H1 (cell line): ENCODE measurements around the gene RHEX. TPM values are rescaled to one million over a fixed set of nuclear protein-coding genes. Genes with fewer than 3 reads are reported as not detected.

Experiments used
- CTCF ChIA-PET: fragments of 300-600 bp; sonication (Branson Sonifier 250); formaldehyde crosslinking; loops from one replicate; lab custom pipeline; 2021; ENCODE audit not compliant: partially characterized antibody; lab: Charles Lee
- POLR2A ChIA-PET: fragments of 300-600 bp; sonication (Branson Sonifier 250); formaldehyde crosslinking; loops from one replicate; lab custom pipeline; 2021; ENCODE audit warnings: inconsistent platforms; ENCODE audit not compliant: partially characterized antibody; lab: Charles Lee
- DNase-seq, 2 experiments: peaks; one replicate each; pipeline versions ENCODE4 v3.0.0 to v3.0.0-alpha.2; 2010 to 2022; ENCODE audit warnings: low spot score in 2 of 2, low read depth in 1 of 2, mixed read lengths in 1 of 2
- FAIRE-seq: peaks from 2 replicates; lab custom pipeline; 2011; peaks lifted over from hg19 to GRCh38; lab: Jason Lieb, UNC
- H2AFZ ChIP-seq: 2 replicates; pipeline ENCODE4 v1.8.1; 2012; ENCODE audit warnings: low read length, inconsistent platforms
- H2AK5ac ChIP-seq: 2 replicates; pipeline ENCODE4 v1.6.1; 2013; ENCODE audit warnings: low read depth, low read length
- H2BK120ac ChIP-seq: replicated peaks from 2 replicates; pipeline ENCODE3; 2013; ENCODE audit warnings: low read depth, low read length, inconsistent platforms
- H2BK12ac ChIP-seq: 2 replicates; pipeline ENCODE4 v1.6.1; 2013; ENCODE audit warnings: low read depth, low read length
- H2BK15ac ChIP-seq: 2 replicates; pipeline ENCODE4 v1.6.1; 2013; ENCODE audit warnings: low read length
- H2BK20ac ChIP-seq: 2 replicates; pipeline ENCODE4 v1.6.1; 2013; ENCODE audit warnings: low read length
- H2BK5ac ChIP-seq: 2 replicates; pipeline ENCODE4 v1.6.1; 2013; ENCODE audit warnings: low read depth, low read length
- H3K14ac ChIP-seq: 2 replicates; pipeline ENCODE4 v1.6.1; 2013; ENCODE audit warnings: inconsistent platforms; ENCODE audit not compliant: insufficient read length
- H3K18ac ChIP-seq: 2 replicates; pipeline ENCODE4 v1.6.1; 2013; ENCODE audit warnings: low read length; ENCODE audit errors: extremely low read depth
- H3K23ac ChIP-seq: 2 replicates; pipeline ENCODE4 v1.6.1; 2013; ENCODE audit warnings: inconsistent platforms; ENCODE audit not compliant: insufficient read length
- H3K23me2 ChIP-seq: 2 replicates; pipeline ENCODE4 v1.6.1; 2013; ENCODE audit warnings: low read depth, low read length
- H3K27ac ChIP-seq: 2 replicates; pipeline ENCODE4 v1.6.1; 2011; ENCODE audit warnings: low read depth, low read length, inconsistent platforms
- H3K27me3 ChIP-seq, 4 experiments: replicated peaks in 1 of 4; 1 replicate in 1 of 4; 2 replicates in 3 of 4; pipeline versions ENCODE4 v1.6.1 to v1.8.1; 2011 to 2013; ENCODE audit warnings: low read length in 3 of 4, mild to moderate bottlenecking in 3 of 4, inconsistent platforms in 2 of 4, mixed read lengths in 2 of 4, moderate library complexity in 1 of 4; ENCODE audit not compliant: control insufficient read depth in 3 of 4, insufficient read depth in 3 of 4; ENCODE audit errors: extremely low read depth in 1 of 4
- H3K36me3 ChIP-seq, 4 experiments: 2 replicates each; pipeline versions ENCODE4 v1.6.1 to v1.8.1; 2011 to 2013; ENCODE audit warnings: mild to moderate bottlenecking in 4 of 4, low read length in 3 of 4, moderate library complexity in 2 of 4, control low read depth in 1 of 4, inconsistent platforms in 1 of 4; ENCODE audit not compliant: insufficient read depth in 4 of 4, control insufficient read depth in 2 of 4
- H3K4ac ChIP-seq: replicated peaks from 2 replicates; pipeline ENCODE3; 2013; ENCODE audit warnings: low read length, low read depth, mixed read lengths, inconsistent platforms; ENCODE audit not compliant: insufficient read length
- H3K4me1 ChIP-seq, 4 experiments: replicated peaks in 1 of 4; 1 replicate in 1 of 4; 2 replicates in 3 of 4; pipeline versions ENCODE4 v1.6.1 to v1.8.1; 2011 to 2013; ENCODE audit warnings: low read length in 3 of 4, inconsistent platforms in 2 of 4, mixed read lengths in 1 of 4; ENCODE audit not compliant: insufficient read depth in 4 of 4, control insufficient read depth in 3 of 4
- H3K4me2 ChIP-seq, 2 experiments: 2 replicates each; pipeline versions ENCODE4 v1.6.1 to v1.8.1; 2011 to 2013; ENCODE audit warnings: low read depth in 2 of 2, low read length in 2 of 2, control low read depth in 1 of 2, inconsistent platforms in 1 of 2, mild to moderate bottlenecking in 1 of 2; ENCODE audit not compliant: insufficient read depth in 1 of 2
- H3K4me3 ChIP-seq, 4 experiments: fragments of 200-600, 300-600 bp in 1 of 4; sonication (generic), shearing (Covaris generic), sonication (Bioruptor Twin) in 1 of 4; 2 replicates each; pipeline versions ENCODE4 v1.5.1 to v1.8.1; 2011 to 2016; ENCODE audit warnings: low read length in 4 of 4, low read depth in 3 of 4, control low read depth in 2 of 4, inconsistent platforms in 2 of 4, mild to moderate bottlenecking in 2 of 4, mixed read lengths in 1 of 4, moderate library complexity in 1 of 4; ENCODE audit not compliant: insufficient read depth in 2 of 4; ENCODE audit errors: extremely low read depth in 1 of 4
- H3K56ac ChIP-seq: replicated peaks from 2 replicates; pipeline ENCODE3; 2013; ENCODE audit warnings: low read depth, mild to moderate bottlenecking, mixed read lengths, low read length, inconsistent platforms; ENCODE audit not compliant: insufficient read length
- H3K79me1 ChIP-seq: 2 replicates; pipeline ENCODE4 v1.6.1; 2013; ENCODE audit warnings: low read depth, low read length, control low read depth
- H3K79me2 ChIP-seq, 2 experiments: 2 replicates each; pipeline versions ENCODE4 v1.6.1 to v1.8.1; 2012 to 2013; ENCODE audit warnings: low read length in 2 of 2, mild to moderate bottlenecking in 2 of 2, inconsistent platforms in 1 of 2; ENCODE audit not compliant: insufficient read depth in 2 of 2, control insufficient read depth in 1 of 2
- H3K9ac ChIP-seq, 4 experiments: replicated peaks in 1 of 4; 1 replicate in 1 of 4; 2 replicates in 3 of 4; pipeline versions ENCODE4 v1.6.1 to v1.8.1; 2011 to 2013; ENCODE audit warnings: low read depth in 3 of 4, low read length in 3 of 4, control low read depth in 2 of 4, mild to moderate bottlenecking in 2 of 4, moderate library complexity in 2 of 4, inconsistent platforms in 1 of 4; ENCODE audit errors: extremely low read depth in 1 of 4
- H3K9me3 ChIP-seq, 2 experiments: 2 replicates each; pipeline versions ENCODE4 v1.6.1 to v1.8.1; 2012 to 2013; ENCODE audit warnings: mild to moderate bottlenecking in 2 of 2, moderate library complexity in 2 of 2, control low read depth in 1 of 2, inconsistent platforms in 1 of 2, low read depth in 1 of 2, low read length in 1 of 2, mixed read lengths in 1 of 2; ENCODE audit not compliant: insufficient read depth in 2 of 2
- H4K20me1 ChIP-seq, 2 experiments: replicated peaks in 1 of 2; 2 replicates each; pipeline versions ENCODE3 to v1.8.1; 2011 to 2013; ENCODE audit warnings: inconsistent platforms in 2 of 2, low read length in 2 of 2, mild to moderate bottlenecking in 1 of 2; ENCODE audit not compliant: insufficient read depth in 2 of 2, control insufficient read depth in 1 of 2
- H4K5ac ChIP-seq: 2 replicates; pipeline ENCODE4 v1.6.1; 2013; ENCODE audit warnings: low read length, low read depth, mixed read lengths, inconsistent platforms; ENCODE audit not compliant: insufficient read length
- H4K8ac ChIP-seq: 2 replicates; pipeline ENCODE4 v1.8.0; 2013; ENCODE audit warnings: mild to moderate bottlenecking, moderate library complexity, low read length, inconsistent platforms; ENCODE audit not compliant: insufficient read depth; ENCODE audit errors: extremely low read depth
- H4K91ac ChIP-seq: replicated peaks from 2 replicates; pipeline ENCODE3; 2013; ENCODE audit warnings: low read length, mixed read lengths, inconsistent platforms; ENCODE audit not compliant: insufficient read length
- CBX8 ChIP-seq: fragments of 300-800, 300-1000 bp; sonication (generic); IDR thresholded peaks from 2 replicates; pipeline ENCODE4 v1.7.1; 2016; ENCODE audit warnings: low read depth, low read length, borderline replicate concordance
- E2F6 ChIP-seq: IDR thresholded peaks from 2 replicates; pipeline ENCODE4 v1.6.1; 2012; ENCODE audit warnings: inconsistent platforms
- EGR1 ChIP-seq: IDR thresholded peaks from 2 replicates; pipeline ENCODE4 v1.6.1; 2011; ENCODE audit warnings: low read depth, low read length, borderline replicate concordance
- JUND ChIP-seq: IDR thresholded peaks from 2 replicates; pipeline ENCODE4 v1.6.1; 2011; ENCODE audit warnings: mild to moderate bottlenecking, improper control_type of control experiment, low read length
- POLR2A ChIP-seq, 2 experiments: IDR thresholded peaks; 1 replicate in 1 of 2; 2 replicates in 1 of 2; pipeline ENCODE4 v1.6.1; 2011; ENCODE audit warnings: low read depth in 2 of 2, low read length in 2 of 2, mild to moderate bottlenecking in 2 of 2; ENCODE audit errors: control extremely low read depth in 1 of 2
- RFX5 ChIP-seq: IDR thresholded peaks from 2 replicates; pipeline ENCODE4 v1.6.1; 2011; ENCODE audit warnings: low read depth, low read length, improper control_type of control experiment, borderline replicate concordance
- TBP ChIP-seq: IDR thresholded peaks from 2 replicates; pipeline ENCODE4 v1.6.1; 2011; ENCODE audit warnings: low read depth, low read length, improper control_type of control experiment
- WGBS, 2 experiments: shearing (Covaris generic) in 1 of 2; methylation state at CpG; one replicate each; pipeline versions ENCODE4 v1.1.6 to v1.1.7; 2013 to 2015; ENCODE audit warnings: low lambda C conversion rate in 2 of 2, mixed read lengths in 2 of 2, inconsistent platforms in 1 of 2, low coverage in 1 of 2, missing lambda C conversion rate in 1 of 2; ENCODE audit not compliant: insufficient replicate concordance in 2 of 2, insufficient coverage in 1 of 2, insufficient read length in 1 of 2; ENCODE audit errors: extremely low coverage in 1 of 2, missing lambda C conversion rate in 1 of 2; 5-methylcytosine and 5-hydroxymethylcytosine counted together
- polyA plus RNA-seq, 7 experiments: library from polyadenylated mRNA; depleted of rRNA in 3 of 7; stranded (reverse) in 5 of 7; unstranded in 2 of 7; fragments of >200 nt in 5 of 7; fragments of 200-250 nt in 2 of 7; gene quantifications; 1 replicate in 5 of 7; 2 replicates in 1 of 7; 4 replicates in 1 of 7; pipeline versions ENCODE4 v1.2.1 to v1.2.3, GENCODE V29; 2011 to 2013; ENCODE audit warnings: missing spikeins in 2 of 7, mixed read lengths in 2 of 7
- total RNA-seq: library from RNA; stranded (reverse); fragmentation: NEBNext Ultra II Directional; extraction: Animal tissue kit (Norgen Biotek cat#: 25700); gene quantifications from 2 replicates; pipeline ENCODE4 v1.2.1, GENCODE V29; 2021

The RHEX gene
- total and polyA plus RNA-seq, 2 of the 8 experiments (the other 6 are each of a cell fraction or from before 2014, with no cell fraction given): not detected

- POLR2A ChIA-PET: no interaction called here
- DNase-seq: no peak
- H3K23ac ChIP-seq: no peak overlapping the region
- H3K4ac ChIP-seq: no peak overlapping the region
- no peak overlapping the region for H4K91ac ChIP-seq
- H3K27me3 ChIP-seq: no peaks in the 10 kb centered on the region
- no peak for TF ChIP-seq EGR1
- TF ChIP-seq RFX5: no peak
- TF ChIP-seq JUND: no peak
- no peak for TF ChIP-seq CBX8
- no peak for TF ChIP-seq POLR2A (IDR thresholded peaks at IDR 0.05; ENCODE audit: control extremely low read depth in 1 of 2, low read depth in 2 of 2, low read length in 2 of 2)
- no peak for TF ChIP-seq TBP
- no peak for TF ChIP-seq E2F6
- no peaks in the 10 kb centered on the region for H4K20me1 ChIP-seq
- no peak overlapping the region for H3K4me2 ChIP-seq
- no peaks in the 10 kb centered on the region for H3K36me3 ChIP-seq
- no peaks in the 10 kb centered on the region for H3K79me2 ChIP-seq
- no peak overlapping the region for H2AK5ac ChIP-seq
- no peak overlapping the region for H3K4me3 ChIP-seq
- CTCF ChIA-PET: interaction anchor here (1.1 kb wide), 1 partner anchor 100 kb away, joined by 3 read pairs; no protein-coding TSS in a partner anchor
- no peak overlapping the region for H3K9ac ChIP-seq
- H3K18ac ChIP-seq: no peak overlapping the region
- H3K9me3 ChIP-seq: peaks cover 0 to 4% of the 10 kb centered on the region in 2 experiments; a peak in 1 of 4 replicates
- H3K4me1 ChIP-seq: no peaks in the 10 kb centered on the region; a peak in 1 of 7 replicates
- H2BK120ac ChIP-seq: no peak overlapping the region
- H3K23me2 ChIP-seq: no peaks in the 10 kb centered on the region
- no peak overlapping the region for H2BK20ac ChIP-seq
- 87% methylated on average over 6 of the region's 6 CpGs; no CpG with 5 or more reads in 1 of the 2 experiments for WGBS, 2 experiments
- no peak overlapping the region for H2BK5ac ChIP-seq
- H3K27ac ChIP-seq: no peak overlapping the region
- H3K14ac ChIP-seq: no peak overlapping the region
- no peak overlapping the region for H4K8ac ChIP-seq
- H2AFZ ChIP-seq: no peak overlapping the region
- FAIRE-seq: no peak
- H2BK15ac ChIP-seq: no peak overlapping the region
- no peak overlapping the region for H4K5ac ChIP-seq
- H2BK12ac ChIP-seq: no peak overlapping the region
- H3K56ac ChIP-seq: no peak overlapping the region
- no peaks in the 10 kb centered on the region for H3K79me1 ChIP-seq
Observed at GRCh38 chr1:206050655-206051235, 2.2 kb upstream of the RHEX start.
